GM19455 (cell line): ENCODE data around the gene OBSCN.
"Not testable (repeated sequence)": the region's sequence is repeated elsewhere in the genome, so short reads cannot be mapped to it uniquely, and the experiment has no call there.

Experiments
- ATAC-seq: cut with Tn5 transposase; IDR thresholded peaks from one replicate; pipeline ENCODE4 v1.9.1; 2021; ENCODE audit not compliant: unreplicated experiment

Gene OBSCN

DNA sequence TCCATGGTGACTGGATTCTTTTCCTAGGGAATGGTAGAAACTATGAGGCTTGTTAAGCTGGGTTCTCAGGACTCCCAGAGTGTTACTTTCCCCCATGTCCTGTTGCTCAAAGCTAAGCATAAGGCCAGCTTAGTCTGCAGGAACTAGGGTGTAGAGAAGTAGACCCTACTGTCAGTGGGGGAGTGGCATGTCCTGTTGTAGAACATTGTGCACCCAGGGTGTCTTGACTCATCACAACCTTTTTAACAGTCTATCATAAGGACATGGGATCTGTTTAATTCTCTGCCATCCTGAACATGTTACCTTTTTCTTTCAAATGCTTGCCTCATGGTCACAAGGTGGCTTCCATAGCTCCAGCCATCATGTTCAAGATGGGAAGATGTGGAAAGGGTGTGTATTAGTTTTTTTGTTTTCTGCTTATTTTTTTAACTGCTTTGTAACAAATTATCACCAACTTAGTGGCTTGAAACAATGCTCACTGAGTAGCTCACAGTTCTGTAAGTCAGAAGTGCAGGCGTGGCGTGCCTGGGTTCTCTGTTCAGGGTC lies 17.4 kb downstream of the OBSCN start:
- no peak for ATAC-seq

DNA sequence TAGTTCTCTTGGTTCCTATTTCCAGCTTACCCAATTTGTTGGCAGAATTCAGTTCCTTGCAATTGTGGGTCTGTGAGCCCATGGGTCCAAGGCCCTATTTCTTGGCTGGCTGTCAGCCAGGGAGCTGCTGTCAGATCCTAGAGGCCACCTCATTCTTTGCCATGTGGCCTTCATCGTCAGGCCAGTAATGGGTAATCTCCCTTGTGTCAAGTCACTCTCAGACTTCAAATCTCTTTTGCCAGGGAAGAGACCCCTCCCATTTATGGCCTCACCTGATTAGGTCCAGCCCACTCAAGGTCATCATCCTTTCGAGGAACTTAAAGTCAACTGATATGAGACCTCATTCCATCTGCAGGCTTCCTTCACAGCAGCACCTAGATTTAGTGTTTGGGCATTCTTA lies 17.9 kb downstream of the OBSCN start:
- no peak for ATAC-seq

DNA sequence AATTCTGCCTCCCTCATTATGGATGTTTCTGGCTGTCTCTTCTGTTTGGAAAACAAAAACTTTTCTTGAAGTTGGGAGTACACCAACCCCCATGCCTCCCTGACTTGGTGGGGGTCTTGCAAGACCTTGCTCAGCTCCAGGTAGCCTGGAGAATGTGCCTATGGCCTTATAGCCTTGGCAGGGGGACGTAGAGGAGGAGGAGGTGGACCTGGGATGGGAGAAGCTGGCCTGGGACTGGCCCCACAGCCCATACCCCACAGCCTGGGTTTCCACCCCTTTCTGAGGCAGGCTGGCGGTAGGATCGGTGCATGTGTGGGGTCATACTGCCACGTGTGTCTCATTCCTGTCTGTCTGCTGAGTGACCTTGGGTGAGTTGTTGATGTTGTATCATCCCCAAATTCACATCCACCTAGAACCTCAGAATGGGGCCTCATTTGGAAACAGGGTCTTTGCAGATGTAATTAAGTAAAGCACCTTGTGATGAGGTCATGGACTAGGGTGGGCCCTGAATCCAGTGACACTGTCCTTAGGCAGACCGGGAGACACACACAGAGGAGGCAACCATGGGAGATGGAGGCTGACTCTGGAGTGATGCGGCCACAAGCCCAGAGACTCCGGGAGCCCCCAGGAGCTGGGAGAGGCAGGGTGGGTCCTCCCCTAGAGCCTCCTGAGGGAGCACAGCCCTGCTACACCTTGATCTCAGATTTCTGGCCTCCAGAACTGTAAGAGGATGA lies 18.5 kb downstream of the OBSCN start:
- no peak for ATAC-seq

DNA sequence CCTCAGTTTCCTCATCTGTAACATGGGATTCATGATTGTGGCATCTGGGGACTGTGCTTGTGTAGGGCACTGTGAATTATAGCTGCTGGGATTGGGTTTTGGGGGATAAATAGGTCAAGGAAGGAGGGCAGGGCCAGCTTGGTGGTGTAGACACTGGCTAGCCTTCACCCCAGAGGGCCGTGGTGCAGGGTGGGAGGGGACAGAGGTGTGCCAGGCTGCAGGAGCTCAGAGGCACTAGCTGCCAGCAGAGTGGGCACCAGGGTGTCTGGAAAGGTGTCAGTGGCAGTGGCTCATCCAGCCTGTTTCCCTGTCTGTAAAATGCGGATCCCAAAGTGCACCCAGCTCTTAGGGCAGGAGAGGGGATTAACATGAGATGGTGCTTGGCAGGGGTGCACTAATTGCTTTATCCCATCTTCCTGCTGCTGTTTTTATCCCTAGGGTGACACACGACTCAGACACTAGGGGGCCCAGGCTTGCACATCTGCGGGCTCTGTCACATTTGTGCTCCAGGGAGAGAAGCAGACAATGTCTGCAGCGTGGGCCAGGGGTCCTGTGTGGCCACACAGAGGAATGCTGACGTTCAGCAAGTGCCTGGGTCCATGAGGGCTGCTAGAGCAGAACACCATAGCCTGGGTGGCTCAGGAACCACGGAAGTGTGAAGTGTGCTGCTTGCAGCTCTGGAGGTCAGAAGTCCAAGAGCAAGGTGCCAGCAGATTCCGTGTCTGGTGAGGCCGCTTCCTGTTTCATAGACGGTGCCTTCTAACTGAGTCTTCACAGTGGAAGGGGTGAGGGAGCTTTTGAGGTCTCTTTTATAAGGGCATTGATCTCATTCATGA lies 19.3 kb downstream of the OBSCN start:
- no peak for ATAC-seq

DNA sequence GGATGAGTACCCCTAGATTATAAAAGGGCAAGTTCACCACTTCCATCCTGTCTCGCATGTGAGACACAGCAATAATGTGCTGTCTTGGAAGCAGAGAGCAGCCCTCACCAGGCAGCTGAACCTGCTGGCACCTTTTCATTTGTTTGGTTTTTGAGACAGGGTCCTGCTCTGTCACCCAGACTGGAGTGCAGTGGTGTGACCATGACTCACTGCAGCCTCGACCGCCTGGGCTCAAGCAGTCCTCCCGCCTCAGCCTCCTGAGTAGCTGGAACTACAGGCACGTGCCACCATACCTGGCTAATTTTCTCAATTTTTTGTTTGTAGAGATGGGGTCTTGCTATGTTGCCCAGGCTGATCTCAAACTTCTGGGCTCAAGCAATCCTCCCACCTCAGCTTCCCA lies 20.3 kb downstream of the OBSCN start:
- not testable (repeated sequence) for ATAC-seq

DNA sequence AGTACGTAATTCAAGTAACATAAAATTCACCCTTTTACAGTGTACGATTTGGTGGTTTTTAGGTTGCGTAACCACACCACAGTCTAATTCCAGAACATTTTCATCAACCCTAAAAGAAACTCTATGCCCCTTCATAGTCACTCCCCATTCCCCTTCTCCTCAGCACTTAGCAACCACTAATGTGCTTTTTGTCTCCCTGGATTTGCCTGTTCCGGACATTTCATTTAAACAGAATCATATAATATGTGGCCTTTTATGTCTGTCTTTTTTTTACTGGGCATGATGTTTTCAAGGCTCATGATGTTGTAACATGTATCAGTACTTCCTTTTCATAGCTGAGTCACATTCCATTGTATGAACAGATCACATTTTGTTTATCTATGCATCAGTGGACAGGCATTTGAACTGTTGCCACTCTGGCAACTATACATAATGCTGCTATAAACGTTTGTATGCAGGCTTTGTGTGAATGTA lies 20.8 kb downstream of the OBSCN start:
- ATAC-seq, result no peak

DNA sequence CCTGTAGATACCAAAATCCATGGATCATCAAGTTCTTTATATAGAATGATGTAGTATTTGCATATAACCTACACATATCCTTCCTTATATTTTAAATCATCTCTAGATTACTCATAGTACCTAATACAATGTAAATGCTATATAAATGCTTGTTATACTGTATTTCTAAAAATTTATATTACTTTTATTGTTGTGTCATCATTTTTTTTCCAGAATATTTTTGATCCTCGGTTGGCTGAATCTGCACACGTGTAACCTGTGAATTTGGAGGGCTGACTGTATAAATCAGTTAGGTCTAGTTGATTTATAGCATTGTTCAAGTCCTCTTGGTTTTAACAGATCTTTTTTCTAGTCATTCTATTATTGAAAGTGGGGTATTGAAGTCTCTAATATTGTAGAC lies 23.3 kb downstream of the OBSCN start:
- ATAC-seq, result no peak

DNA sequence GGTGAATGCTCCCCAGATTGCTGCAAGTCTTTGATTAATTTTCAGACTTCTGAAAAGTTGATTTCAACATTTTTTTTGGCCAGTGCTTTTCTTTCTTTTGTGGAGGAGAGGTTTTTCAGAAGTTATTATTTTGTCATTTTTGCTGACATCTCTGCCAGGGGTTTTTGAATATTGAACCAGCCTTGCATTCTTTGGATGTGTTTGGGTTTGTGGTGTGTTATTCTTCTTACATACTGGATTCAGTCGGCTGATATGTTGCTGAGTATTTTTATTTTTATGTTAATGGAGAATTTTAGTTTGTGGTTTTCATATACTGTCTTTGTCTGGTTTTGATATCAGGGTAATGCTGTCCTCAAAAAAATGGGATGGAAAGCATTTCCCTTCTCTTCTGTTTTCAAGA lies 25.3 kb downstream of the OBSCN start:
- no peak for ATAC-seq

DNA sequence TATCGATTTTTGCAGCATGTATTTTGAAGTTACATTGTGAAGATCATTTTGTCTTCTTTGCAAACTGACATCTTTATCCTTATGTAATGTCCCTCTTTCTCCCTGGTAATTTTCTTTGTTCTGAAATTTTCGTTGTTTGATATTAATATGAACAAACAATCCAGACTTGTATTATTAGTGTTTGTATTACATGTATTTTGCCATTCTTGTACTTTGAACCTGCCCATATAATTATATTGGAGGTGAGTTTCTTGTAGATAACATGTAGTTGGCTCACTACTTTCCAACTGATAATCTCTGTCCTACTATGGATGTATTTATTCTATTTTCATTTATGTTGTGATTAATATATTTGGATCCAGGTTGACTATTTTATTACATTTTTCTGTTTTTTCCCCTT lies 27.1 kb downstream of the OBSCN start:
- ATAC-seq, result no peak

DNA sequence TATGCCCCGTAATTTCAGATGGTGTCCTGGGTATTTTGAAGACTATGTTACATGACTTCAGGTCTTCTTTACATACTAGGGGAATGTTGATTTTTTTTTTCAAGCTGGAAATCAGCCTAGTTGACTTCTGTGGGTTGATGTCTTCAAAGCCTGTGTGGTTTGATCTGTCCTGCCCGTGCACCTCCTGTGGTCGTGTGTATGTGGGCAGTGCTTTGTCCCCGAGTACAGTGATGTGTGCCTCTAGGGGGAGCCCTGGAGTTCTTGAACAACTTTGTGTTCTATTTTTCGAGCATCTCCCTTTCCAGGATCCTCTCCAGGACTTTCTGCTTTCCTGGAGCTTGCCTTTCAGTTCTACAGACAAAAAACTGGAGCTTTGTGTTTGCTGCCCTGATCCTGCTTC lies 28.9 kb downstream of the OBSCN start:
- no peak for ATAC-seq

DNA sequence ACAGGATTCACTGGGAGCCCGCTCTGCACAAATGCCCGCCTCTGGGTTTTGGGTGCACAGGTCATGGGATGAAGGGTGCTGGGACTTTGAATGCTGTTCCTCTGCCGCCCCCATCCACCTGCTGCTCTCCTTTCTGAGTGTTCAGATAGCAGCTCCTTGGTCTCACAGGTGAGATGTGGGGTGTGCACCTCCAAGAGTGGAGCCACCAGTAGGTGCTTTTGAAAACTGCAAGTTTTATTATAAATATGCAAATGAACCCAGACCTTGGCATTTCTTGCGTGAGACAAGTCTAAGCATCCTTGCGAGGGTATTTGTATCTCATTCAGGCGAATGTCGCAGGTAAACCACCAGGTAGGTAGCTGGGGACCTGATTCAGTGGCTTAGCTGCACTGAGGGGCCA lies 30.2 kb downstream of the OBSCN start:
- no peak for ATAC-seq

DNA sequence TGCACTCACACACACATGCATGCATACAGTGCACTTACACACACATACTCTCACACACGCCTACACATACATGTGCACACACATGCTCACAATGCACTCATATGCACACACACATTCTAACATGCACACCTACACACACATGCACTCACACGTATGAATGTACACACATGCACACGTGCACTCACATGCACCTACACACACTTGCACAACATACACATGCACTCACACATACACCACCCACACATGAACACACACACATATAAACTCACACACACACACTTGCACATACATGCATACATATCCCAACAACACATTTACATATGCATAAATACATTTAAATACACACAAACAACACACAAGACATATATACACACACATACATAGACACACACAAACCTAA lies 30.6 kb downstream of the OBSCN start:
- ATAC-seq, result no peak

DNA sequence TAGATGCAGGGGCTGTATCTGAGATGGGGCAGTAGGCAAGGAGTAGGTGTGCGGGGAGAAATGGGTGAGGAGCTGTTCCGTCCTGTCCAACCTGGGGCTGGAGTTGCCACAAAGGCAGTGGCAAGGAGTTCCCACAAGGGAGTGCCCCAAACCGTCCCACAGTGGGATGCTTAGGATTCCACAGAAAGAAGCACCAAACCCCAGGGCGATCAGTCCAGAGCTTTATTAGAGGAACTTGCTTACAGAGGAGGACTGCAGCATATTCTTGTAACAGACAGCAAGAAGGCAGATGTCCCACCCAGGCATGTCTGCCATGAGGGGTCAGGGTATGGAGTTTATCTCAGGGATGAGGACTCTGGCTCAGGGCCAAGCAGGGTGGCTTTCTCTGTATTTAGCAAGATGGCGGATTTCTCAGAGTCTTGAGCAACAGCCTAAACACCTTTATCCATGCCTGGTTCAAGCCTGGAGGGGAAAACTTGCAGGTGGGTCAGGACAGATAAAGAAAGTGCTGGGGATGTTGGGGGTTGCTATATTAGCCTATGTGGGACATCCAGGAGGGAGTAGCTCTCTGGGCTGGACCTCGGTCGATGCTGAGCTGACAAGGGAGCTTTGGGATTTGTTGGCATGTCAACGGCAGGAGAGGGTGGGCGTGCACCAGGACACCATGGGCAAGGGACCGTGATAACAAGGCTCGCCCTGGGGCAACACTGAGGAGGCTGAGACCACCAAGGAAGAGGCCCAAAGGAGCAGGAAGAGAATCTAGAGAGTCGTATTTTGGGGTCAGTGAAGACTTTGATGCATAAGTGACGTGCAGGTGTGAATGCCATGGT lies 32.8 kb downstream of the OBSCN start:
- no peak for ATAC-seq

DNA sequence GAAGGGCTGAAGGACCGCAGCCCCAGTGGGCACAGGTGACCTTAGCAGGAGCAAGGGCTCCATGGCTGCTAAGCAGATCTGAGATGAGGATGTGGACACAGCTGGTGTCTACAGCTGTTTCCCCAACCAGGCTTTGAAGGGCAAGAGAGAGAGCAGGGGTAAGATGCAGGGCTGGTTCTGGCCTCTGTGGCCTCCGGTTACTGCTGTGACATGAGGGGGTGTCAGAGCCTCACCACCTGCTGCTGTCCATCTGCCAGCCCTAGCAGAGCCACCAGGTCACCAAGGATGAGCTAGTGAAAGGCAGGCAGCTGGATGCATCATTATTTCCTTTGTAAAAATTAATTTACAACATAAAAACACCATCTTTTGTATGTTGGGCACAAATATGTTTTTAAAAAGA lies 33.4 kb downstream of the OBSCN start:
- ATAC-seq, result no peak

DNA sequence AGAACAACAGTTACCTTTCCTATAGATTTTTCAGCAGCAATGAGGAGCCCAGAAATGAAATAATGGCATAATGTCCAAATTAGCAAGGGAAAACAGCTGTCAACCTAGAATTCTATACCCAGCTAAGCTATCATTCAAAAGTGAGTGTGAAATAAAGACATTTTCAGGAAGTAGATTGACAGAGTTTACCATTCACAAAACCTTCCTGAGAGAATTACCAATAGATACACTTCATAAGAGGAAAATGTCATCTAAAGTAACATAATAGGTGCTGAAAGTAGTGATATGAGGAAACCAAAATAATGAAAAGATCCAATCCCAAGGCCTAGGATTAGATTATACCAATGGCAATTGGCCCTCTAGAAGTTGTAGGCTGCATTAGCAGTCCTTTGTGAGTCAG lies 34.6 kb downstream of the OBSCN start:
- ATAC-seq, result no peak

DNA sequence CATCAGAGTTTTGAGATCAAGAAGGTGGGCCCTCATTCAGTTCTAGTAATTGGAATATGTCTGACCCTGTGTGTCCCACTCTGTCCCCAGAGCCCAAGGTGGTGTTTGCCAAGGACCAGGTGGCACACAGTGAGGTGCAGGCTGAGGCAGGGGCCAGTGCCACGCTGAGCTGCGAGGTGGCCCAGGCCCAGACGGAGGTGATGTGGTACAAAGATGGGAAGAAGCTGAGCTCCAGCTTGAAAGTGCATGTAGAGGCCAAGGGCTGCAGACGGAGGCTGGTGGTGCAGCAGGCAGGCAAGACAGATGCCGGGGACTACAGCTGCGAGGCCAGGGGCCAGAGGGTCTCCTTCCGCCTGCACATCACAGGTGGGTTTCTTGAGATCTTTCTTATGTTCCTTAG lies 35.2 kb downstream of the OBSCN start:
- no peak for ATAC-seq

DNA sequence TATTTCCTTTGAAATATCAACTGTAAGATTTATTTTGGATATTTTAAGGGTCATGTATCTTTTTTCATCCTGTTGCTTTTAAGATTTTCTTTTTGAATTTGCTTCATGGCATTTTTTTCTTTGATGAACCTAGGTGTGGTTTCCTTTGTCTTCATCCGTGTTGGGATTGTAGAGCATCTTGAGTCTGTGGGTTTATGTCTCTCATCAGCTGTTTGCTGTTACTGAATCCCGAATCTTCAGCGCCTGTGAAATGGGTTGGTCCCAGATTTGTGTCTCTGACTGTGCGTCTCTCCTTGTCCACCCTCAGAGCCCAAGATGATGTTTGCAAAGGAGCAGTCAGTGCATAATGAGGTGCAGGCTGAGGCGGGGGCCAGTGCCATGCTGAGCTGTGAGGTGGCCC lies 36.1 kb downstream of the OBSCN start:
- ATAC-seq, result not testable (repeated sequence)

DNA sequence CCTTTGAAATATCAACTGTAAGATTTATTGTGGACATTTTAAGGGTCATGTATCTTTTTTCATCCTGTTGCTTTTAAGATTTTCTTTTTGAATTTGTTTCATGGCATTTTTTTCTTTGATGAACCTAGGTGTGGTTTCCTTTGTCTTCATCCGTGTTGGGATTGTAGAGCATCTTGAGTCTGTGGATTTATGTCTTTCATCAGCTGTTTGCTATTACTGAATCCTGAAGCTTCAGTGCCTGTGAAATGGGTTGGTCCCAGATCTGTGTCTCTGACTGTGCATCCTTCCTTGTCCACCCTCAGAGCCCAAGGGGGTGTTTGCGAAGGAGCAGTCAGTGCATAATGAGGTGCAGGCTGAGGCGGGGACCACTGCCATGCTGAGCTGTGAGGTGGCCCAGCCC lies 37.3 kb downstream of the OBSCN start:
- no peak for ATAC-seq

DNA sequence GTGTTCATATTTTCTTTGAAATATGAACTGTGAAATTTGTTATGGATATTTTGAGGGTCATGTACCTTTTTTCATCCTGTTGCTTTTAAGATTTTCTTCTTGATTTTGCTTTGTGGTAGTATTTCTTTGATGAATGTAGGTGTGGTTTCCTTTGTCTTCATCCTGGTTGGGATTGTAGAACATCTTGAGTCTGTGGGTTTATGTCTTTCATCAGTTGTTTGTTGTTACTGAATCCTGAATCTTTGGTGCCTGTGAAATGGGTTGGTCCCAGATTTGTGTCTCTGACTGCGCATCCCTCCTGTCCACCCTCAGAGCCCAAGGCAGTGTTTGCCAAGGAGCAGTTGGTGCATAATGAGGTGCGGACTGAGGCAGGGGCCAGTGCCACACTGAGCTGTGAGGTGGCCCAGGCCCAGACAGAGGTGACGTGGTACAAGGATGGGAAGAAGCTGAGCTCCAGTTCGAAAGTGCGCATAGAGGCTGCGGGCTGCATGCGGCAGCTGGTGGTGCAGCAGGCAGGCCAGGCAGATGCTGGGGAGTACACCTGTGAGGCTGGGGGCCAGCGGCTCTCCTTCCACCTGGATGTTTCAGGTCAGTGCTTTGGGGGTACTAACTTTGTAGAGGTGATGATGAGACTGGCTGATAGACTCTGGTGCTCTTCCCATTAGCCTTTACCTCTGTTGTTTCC lies 38.5 kb downstream of the OBSCN start:
- no peak for ATAC-seq

DNA sequence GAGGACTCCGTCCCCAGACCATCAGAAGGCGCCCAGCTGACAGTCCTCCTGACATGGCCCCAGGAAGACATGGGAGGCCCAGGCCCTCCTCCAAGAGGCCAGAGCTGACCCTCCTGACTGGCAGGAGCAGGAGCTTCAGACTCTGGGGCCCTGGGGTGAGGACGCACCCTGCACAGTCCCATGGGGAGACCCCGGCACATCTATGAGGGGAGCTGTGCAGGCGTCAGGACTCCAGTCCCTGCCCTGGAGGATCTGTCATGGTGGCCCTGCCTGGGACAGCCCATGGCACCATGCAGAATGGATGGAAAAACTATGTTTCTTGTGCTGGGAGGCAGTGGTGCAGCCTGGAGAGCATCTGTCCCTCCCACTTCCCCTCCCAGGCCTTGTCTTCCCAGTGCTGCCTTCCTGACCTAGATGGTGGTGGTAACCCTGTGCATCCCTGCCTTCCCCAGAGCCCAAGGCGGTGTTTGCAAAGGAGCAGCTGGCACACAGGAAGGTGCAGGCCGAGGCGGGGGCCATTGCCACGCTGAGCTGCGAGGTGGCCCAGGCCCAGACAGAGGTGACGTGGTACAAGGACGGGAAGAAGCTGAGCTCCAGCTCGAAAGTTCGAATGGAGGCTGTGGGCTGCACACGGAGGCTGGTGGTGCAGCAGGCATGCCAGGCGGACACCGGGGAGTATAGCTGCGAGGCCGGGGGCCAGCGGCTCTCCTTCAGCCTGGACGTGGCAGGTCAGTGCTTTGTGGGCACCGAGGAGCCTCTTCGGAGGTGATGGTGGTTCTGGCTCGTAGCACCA lies 41.9 kb downstream of the OBSCN start:
- no peak for ATAC-seq
